HEK293 (cell line): ENCODE measurements around the gene TOM1.

Experiments
- GFI1B ChIP-seq: fragments of 450-650 bp; formaldehyde crosslinking; IDR thresholded peaks from 2 replicates; pipeline ENCODE4 v1.5.1; 2016; ENCODE audit warnings: missing biosample characterization, missing genetic modification characterization
- GLIS2 ChIP-seq: fragments of 450-650 bp; formaldehyde crosslinking; IDR thresholded peaks from 2 replicates; pipeline ENCODE4 v1.5.1; 2016; ENCODE audit warnings: missing biosample characterization, missing genetic modification characterization
- ZBTB1 ChIP-seq: fragments of 450-650 bp; formaldehyde crosslinking; IDR thresholded peaks from 2 replicates; pipeline ENCODE4 v1.5.1; 2016; ENCODE audit warnings: missing biosample characterization, missing genetic modification characterization
- ZEB2 ChIP-seq: fragments of 450-650 bp; formaldehyde crosslinking; IDR thresholded peaks from 2 replicates; pipeline ENCODE4 v1.5.1; 2016; ENCODE audit warnings: missing biosample characterization, missing genetic modification characterization
- ZFHX2 ChIP-seq: fragments of 450-650 bp; formaldehyde crosslinking; conservative IDR thresholded peaks from 2 replicates; pipeline ENCODE4 v1.5.1; 2016; ENCODE audit warnings: missing biosample characterization, missing genetic modification characterization
- ZNF10 ChIP-seq: fragments of 450-650 bp; formaldehyde crosslinking; IDR thresholded peaks from 2 replicates; pipeline ENCODE4 v1.5.1; 2017; ENCODE audit warnings: missing biosample characterization, missing genetic modification characterization
- ZNF121 ChIP-seq: fragments of 450-650 bp; formaldehyde crosslinking; IDR thresholded peaks from 2 replicates; pipeline ENCODE4 v1.5.1; 2016; ENCODE audit warnings: missing biosample characterization, missing genetic modification characterization
- ZNF132 ChIP-seq: fragments of 450-650 bp; formaldehyde crosslinking; IDR thresholded peaks from 2 replicates; pipeline ENCODE4 v1.5.1; 2017; ENCODE audit warnings: missing biosample characterization, missing genetic modification characterization, borderline replicate concordance
- ZNF221 ChIP-seq: fragments of 450-650 bp; formaldehyde crosslinking; IDR thresholded peaks from 2 replicates; pipeline ENCODE4 v1.5.1; 2017; ENCODE audit warnings: missing biosample characterization, missing genetic modification characterization, borderline replicate concordance
- ZNF302 ChIP-seq: fragments of 450-650 bp; formaldehyde crosslinking; IDR thresholded peaks from 2 replicates; pipeline ENCODE4 v1.5.1; 2016; ENCODE audit warnings: missing biosample characterization, missing genetic modification characterization, low read depth
- ZNF473 ChIP-seq: fragments of 450-650 bp; formaldehyde crosslinking; IDR thresholded peaks from 2 replicates; pipeline ENCODE4 v1.5.1; 2017; ENCODE audit warnings: missing biosample characterization, missing genetic modification characterization
- ZNF549 ChIP-seq: fragments of 450-650 bp; IDR thresholded peaks from 2 replicates; pipeline ENCODE4 v1.5.1; 2018; ENCODE audit warnings: missing biosample characterization, missing genetic modification characterization, mild to moderate bottlenecking, inconsistent platforms, moderate library complexity
- ZNF560 ChIP-seq: fragments of 450-650 bp; formaldehyde crosslinking; IDR thresholded peaks from 2 replicates; pipeline ENCODE4 v1.5.1; 2017; ENCODE audit warnings: missing biosample characterization, missing genetic modification characterization, borderline replicate concordance
- ZNF571 ChIP-seq: fragments of 450-650 bp; formaldehyde crosslinking; IDR thresholded peaks from 2 replicates; pipeline ENCODE4 v1.5.0; 2017; ENCODE audit warnings: missing biosample characterization, missing genetic modification characterization
- ZNF596 ChIP-seq: fragments of 450-650 bp; IDR thresholded peaks from 2 replicates; pipeline ENCODE4 v1.5.0; 2018; ENCODE audit warnings: missing biosample characterization, mild to moderate bottlenecking, missing genetic modification characterization, moderate library complexity
- ZNF629 ChIP-seq: fragments of 450-650 bp; formaldehyde crosslinking; IDR thresholded peaks from 2 replicates; pipeline ENCODE4 v1.5.1; 2017; ENCODE audit warnings: missing biosample characterization, missing genetic modification characterization
- ZNF664 ChIP-seq: fragments of 450-650 bp; formaldehyde crosslinking; IDR thresholded peaks from 2 replicates; pipeline ENCODE4 v1.5.1; 2016; ENCODE audit warnings: missing biosample characterization, missing genetic modification characterization
- ZNF692 ChIP-seq: fragments of 450-650 bp; formaldehyde crosslinking; IDR thresholded peaks from 2 replicates; pipeline ENCODE4 v1.5.1; 2016; ENCODE audit warnings: missing biosample characterization, missing genetic modification characterization
- ZNF747 ChIP-seq: fragments of 450-650 bp; formaldehyde crosslinking; IDR thresholded peaks from 2 replicates; pipeline ENCODE4 v1.5.1; 2016; ENCODE audit warnings: missing biosample characterization, missing genetic modification characterization
- ZNF792 ChIP-seq: fragments of 450-650 bp; formaldehyde crosslinking; IDR thresholded peaks from 2 replicates; pipeline ENCODE4 v1.5.1; 2016; ENCODE audit warnings: missing biosample characterization, missing genetic modification characterization
- ZNF830 ChIP-seq: fragments of 450-650 bp; IDR thresholded peaks from 2 replicates; pipeline ENCODE4 v1.5.0; 2018; ENCODE audit warnings: missing biosample characterization, missing genetic modification characterization, low read depth, mild to moderate bottlenecking, moderate library complexity
- TF ChIP-seq, protein P1 (sequence below): fragments of 450-650 bp; formaldehyde crosslinking; IDR thresholded peaks from 2 replicates; pipeline ENCODE4 v1.5.1; 2016; ENCODE audit warnings: missing biosample characterization, missing genetic modification characterization
- TF ChIP-seq, protein P2 (sequence below): fragments of 450-650 bp; formaldehyde crosslinking; IDR thresholded peaks from 2 replicates; pipeline ENCODE4 v1.5.1; 2016; ENCODE audit warnings: missing biosample characterization, missing genetic modification characterization
- TF ChIP-seq, protein P3 (sequence below): fragments of 450-650 bp; formaldehyde crosslinking; IDR thresholded peaks from 2 replicates; pipeline ENCODE4 v1.5.1; 2016; ENCODE audit warnings: missing biosample characterization, missing genetic modification characterization, borderline replicate concordance
- TF ChIP-seq, protein P4 (sequence below): fragments of 450-650 bp; formaldehyde crosslinking; IDR thresholded peaks from 2 replicates; pipeline ENCODE4 v1.5.1; 2017; ENCODE audit warnings: missing biosample characterization, mild to moderate bottlenecking, missing genetic modification characterization, moderate library complexity
- TF ChIP-seq, protein P5 (sequence below): fragments of 450-650 bp; formaldehyde crosslinking; IDR thresholded peaks from 2 replicates; pipeline ENCODE4 v1.5.1; 2016; ENCODE audit warnings: missing biosample characterization, missing genetic modification characterization

Gene TOM1

GRCh38 chr22:35257321-35258190, 42.1 kb upstream of the TOM1 start, which contains the start of gene HMGXB4 (continued):
- TF ChIP-seq, protein P1, sequence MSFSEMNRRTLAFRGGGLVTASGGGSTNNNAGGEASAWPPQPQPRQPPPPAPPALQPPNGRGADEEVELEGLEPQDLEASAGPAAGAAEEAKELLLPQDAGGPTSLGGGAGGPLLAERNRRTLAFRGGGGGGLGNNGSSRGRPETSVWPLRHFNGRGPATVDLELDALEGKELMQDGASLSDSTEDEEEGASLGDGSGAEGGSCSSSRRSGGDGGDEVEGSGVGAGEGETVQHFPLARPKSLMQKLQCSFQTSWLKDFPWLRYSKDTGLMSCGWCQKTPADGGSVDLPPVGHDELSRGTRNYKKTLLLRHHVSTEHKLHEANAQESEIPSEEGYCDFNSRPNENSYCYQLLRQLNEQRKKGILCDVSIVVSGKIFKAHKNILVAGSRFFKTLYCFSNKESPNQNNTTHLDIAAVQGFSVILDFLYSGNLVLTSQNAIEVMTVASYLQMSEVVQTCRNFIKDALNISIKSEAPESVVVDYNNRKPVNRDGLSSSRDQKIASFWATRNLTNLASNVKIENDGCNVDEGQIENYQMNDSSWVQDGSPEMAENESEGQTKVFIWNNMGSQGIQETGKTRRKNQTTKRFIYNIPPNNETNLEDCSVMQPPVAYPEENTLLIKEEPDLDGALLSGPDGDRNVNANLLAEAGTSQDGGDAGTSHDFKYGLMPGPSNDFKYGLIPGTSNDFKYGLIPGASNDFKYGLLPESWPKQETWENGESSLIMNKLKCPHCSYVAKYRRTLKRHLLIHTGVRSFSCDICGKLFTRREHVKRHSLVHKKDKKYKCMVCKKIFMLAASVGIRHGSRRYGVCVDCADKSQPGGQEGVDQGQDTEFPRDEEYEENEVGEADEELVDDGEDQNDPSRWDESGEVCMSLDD, result no peak
- TF ChIP-seq, protein P2, sequence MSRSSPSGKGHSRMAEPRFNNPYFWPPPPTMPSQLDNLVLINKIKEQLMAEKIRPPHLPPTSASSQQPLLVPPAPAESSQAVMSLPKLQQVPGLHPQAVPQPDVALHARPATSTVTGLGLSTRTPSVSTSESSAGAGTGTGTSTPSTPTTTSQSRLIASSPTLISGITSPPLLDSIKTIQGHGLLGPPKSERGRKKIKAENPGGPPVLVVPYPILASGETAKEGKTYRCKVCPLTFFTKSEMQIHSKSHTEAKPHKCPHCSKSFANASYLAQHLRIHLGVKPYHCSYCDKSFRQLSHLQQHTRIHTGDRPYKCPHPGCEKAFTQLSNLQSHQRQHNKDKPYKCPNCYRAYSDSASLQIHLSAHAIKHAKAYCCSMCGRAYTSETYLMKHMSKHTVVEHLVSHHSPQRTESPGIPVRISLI (tag by site-specific recombination), result no peak
- TF ChIP-seq ZFHX2 (tag by site-specific recombination), result peak; percentile 64
- no peak for TF ChIP-seq ZNF549 (tag by site-specific recombination)
- peak; percentile 51 for TF ChIP-seq ZNF629
- peak; percentile 96; the same call in 1 of the 2 replicates for TF ChIP-seq ZNF664 (tag by site-specific recombination)
- TF ChIP-seq ZNF560 (tag by site-specific recombination), result no peak
- no peak for TF ChIP-seq ZNF747
- no peak for TF ChIP-seq ZNF302 (tag by site-specific recombination)
- TF ChIP-seq ZNF221 (tag by site-specific recombination), result no peak
- peak; percentile 87 for TF ChIP-seq ZNF692 (tag by site-specific recombination)
- no peak for TF ChIP-seq ZNF596 (tag by site-specific recombination)
- no peak for TF ChIP-seq ZNF473 (tag by site-specific recombination)
- no peak for TF ChIP-seq GFI1B
- TF ChIP-seq, protein P3, sequence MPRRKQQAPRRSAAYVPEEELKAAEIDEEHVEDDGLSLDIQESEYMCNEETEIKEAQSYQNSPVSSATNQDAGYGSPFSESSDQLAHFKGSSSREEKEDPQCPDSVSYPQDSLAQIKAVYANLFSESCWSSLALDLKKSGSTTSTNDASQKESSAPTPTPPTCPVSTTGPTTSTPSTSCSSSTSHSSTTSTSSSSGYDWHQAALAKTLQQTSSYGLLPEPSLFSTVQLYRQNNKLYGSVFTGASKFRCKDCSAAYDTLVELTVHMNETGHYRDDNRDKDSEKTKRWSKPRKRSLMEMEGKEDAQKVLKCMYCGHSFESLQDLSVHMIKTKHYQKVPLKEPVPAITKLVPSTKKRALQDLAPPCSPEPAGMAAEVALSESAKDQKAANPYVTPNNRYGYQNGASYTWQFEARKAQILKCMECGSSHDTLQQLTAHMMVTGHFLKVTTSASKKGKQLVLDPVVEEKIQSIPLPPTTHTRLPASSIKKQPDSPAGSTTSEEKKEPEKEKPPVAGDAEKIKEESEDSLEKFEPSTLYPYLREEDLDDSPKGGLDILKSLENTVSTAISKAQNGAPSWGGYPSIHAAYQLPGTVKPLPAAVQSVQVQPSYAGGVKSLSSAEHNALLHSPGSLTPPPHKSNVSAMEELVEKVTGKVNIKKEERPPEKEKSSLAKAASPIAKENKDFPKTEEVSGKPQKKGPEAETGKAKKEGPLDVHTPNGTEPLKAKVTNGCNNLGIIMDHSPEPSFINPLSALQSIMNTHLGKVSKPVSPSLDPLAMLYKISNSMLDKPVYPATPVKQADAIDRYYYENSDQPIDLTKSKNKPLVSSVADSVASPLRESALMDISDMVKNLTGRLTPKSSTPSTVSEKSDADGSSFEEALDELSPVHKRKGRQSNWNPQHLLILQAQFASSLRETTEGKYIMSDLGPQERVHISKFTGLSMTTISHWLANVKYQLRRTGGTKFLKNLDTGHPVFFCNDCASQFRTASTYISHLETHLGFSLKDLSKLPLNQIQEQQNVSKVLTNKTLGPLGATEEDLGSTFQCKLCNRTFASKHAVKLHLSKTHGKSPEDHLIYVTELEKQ (tag by site-specific recombination), result 0 out of 2 replicates have a peak, but pooled peaks have one; percentile 4
- TF ChIP-seq ZNF121 (tag by site-specific recombination), result peak; percentile 72
- TF ChIP-seq ZNF830 (tag by site-specific recombination), result no peak
- TF ChIP-seq, protein P4, sequence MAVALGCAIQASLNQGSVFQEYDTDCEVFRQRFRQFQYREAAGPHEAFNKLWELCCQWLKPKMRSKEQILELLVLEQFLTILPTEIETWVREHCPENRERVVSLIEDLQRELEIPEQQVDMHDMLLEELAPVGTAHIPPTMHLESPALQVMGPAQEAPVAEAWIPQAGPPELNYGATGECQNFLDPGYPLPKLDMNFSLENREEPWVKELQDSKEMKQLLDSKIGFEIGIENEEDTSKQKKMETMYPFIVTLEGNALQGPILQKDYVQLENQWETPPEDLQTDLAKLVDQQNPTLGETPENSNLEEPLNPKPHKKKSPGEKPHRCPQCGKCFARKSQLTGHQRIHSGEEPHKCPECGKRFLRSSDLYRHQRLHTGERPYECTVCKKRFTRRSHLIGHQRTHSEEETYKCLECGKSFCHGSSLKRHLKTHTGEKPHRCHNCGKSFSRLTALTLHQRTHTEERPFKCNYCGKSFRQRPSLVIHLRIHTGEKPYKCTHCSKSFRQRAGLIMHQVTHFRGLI, result no peak
- peak; percentile 50; the same call in 1 of the 2 replicates for TF ChIP-seq ZEB2 (tag by site-specific recombination)
- TF ChIP-seq, protein P5, sequence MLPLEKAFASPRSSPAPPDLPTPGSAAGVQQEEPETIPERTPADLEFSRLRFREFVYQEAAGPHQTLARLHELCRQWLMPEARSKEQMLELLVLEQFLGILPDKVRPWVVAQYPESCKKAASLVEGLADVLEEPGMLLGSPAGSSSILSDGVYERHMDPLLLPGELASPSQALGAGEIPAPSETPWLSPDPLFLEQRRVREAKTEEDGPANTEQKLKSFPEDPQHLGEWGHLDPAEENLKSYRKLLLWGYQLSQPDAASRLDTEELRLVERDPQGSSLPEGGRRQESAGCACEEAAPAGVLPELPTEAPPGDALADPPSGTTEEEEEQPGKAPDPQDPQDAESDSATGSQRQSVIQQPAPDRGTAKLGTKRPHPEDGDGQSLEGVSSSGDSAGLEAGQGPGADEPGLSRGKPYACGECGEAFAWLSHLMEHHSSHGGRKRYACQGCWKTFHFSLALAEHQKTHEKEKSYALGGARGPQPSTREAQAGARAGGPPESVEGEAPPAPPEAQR, result peak; percentile 73; the same call in 1 of the 2 replicates
- no peak for TF ChIP-seq ZNF792 (tag by site-specific recombination)
- no peak for TF ChIP-seq ZNF571 (tag by site-specific recombination)
- TF ChIP-seq ZBTB1, result no peak
- no peak; the same call in 1 of the 2 replicates for TF ChIP-seq ZNF10 (tag by site-specific recombination)
- no peak for TF ChIP-seq ZNF132
- peak; percentile 56 for TF ChIP-seq GLIS2
